Thymus (tissue), 14 donors: Measurements from ENCODE around the gene SERTM1. TPM values are rescaled to one million over a fixed set of nuclear protein-coding genes. Genes with fewer than 3 reads are reported as not detected.

Experiments used
- DNase-seq, 9 donors: peaks; one replicate each; pipeline ENCODE4 v3.0.0-alpha.2; 2013; ENCODE audit warnings: low spot score in 9 of 9, low read depth in 6 of 9, missing footprints in 1 of 9
- H3K27ac ChIP-seq, 2 donors: one replicate each; pipeline ENCODE4 v1.5.1; 2013; ENCODE audit warnings: control low read depth in 1 of 2, low read depth in 1 of 2, low read length in 1 of 2, mild to moderate bottlenecking in 1 of 2, moderate library complexity in 1 of 2
- H3K27me3 ChIP-seq, 2 donors: one replicate each; pipeline ENCODE4 v1.5.1; 2013; ENCODE audit warnings: low read length in 1 of 2; ENCODE audit not compliant: control insufficient read depth in 2 of 2, insufficient read depth in 1 of 2
- H3K36me3 ChIP-seq, 2 donors: one replicate each; pipeline ENCODE4 v1.5.1; 2013; ENCODE audit warnings: low read length in 1 of 2, mild to moderate bottlenecking in 1 of 2, moderate library complexity in 1 of 2; ENCODE audit not compliant: control insufficient read depth in 2 of 2, insufficient read depth in 2 of 2
- H3K4me1 ChIP-seq, 2 donors: one replicate each; pipeline ENCODE4 v1.5.1; 2013; ENCODE audit warnings: low read length in 2 of 2; ENCODE audit not compliant: control insufficient read depth in 2 of 2, insufficient read depth in 2 of 2
- H3K4me3 ChIP-seq, 2 donors: one replicate each; pipeline ENCODE4 v1.5.1; 2013; ENCODE audit warnings: low read length in 2 of 2, control low read depth in 1 of 2, mild to moderate bottlenecking in 1 of 2
- H3K9me3 ChIP-seq, 2 donors: one replicate each; pipeline ENCODE4 v1.5.1; 2013; ENCODE audit warnings: low read length in 1 of 2, mild to moderate bottlenecking in 1 of 2; ENCODE audit not compliant: control insufficient read depth in 2 of 2, insufficient read depth in 1 of 2
- WGBS: extraction: QIAGEN DNeasy Blood & Tissue Kit; methylation state at CpG from one replicate; pipeline ENCODE4 v1.1.7; 2013; 5-methylcytosine and 5-hydroxymethylcytosine counted together
- long read RNA-seq, 10 donors: transcript quantifications; one replicate each; lab custom pipeline, GENCODE V29; 2026
- polyA plus RNA-seq: library from polyadenylated mRNA; stranded (reverse); fragments of 200-250 nt; gene quantifications from one replicate; pipeline ENCODE4 v1.2.3, GENCODE V29; 2013
- total RNA-seq: library from RNA; stranded (reverse); fragments of 120-200 nt; gene quantifications from one replicate; pipeline ENCODE4 v1.2.4, GENCODE V29; 2013
- donor health status: healthy.

The SERTM1 gene
- total RNA-seq (0.09 TPM), polyA plus RNA-seq (0.07 TPM)
- long read RNA-seq, donor 1: 0 reads
- long read RNA-seq, donor 2: 0 reads
- long read RNA-seq, donor 3, partial matches to known transcripts: 0 of 1 reads
- long read RNA-seq, donor 3, other reads (novel, unspliced or antisense): 0 of 1 reads
- long read RNA-seq, donor 4: 0 reads
- long read RNA-seq, donor 5, partial matches to known transcripts: 0 of 1 reads
- long read RNA-seq, donor 5, other reads (novel, unspliced or antisense): 0 of 1 reads
- long read RNA-seq, donor 6: 0 reads
- long read RNA-seq, donor 7: 0 reads
- long read RNA-seq, donor 8: 0 reads
- long read RNA-seq, donor 9: 0 reads
- long read RNA-seq, donor 10: 0 reads

- peaks cover 18 to 37% of the 10 kb centered on the region in 2 donors for H3K27me3 ChIP-seq
Measured at GRCh38 chr13:36673838-36674326, at the start of gene SERTM1. Gene SERTM1, plus strand, starts transcription at chr13:36674020. Its CDS starts 21,059 bp downstream, at chr13:36695079.

GRCh38 chr13:36628377-36629056 lies 45.3 kb upstream of the SERTM1 start:
- Histone ChIP-seq H3K27ac (no peak overlapping the region), H3K27me3 (no peaks in the 10 kb centered on the region), H3K36me3 (no peaks in the 10 kb centered on the region), H3K4me1 (no peaks in the 10 kb centered on the region), H3K9me3 (no peaks in the 10 kb centered on the region), H3K4me3 (no peak overlapping the region)
- no peak for DNase-seq
- 95% methylated on average over 5 of the region's 5 CpGs for WGBS

More at GRCh38 chr13:36673838-36674326, at the start of gene SERTM1:
- 2% methylated on average over 56 of the region's 56 CpGs for WGBS
- peaks cover 0 to 2% of the 10 kb centered on the region in 2 donors for H3K9me3 ChIP-seq
- no peak within 1 kb of the TSS for H3K27ac ChIP-seq
- peak in 1 of 9 donors; percentile 1 for DNase-seq
- H3K4me3 ChIP-seq: no peak within 1 kb of the TSS
- H3K4me1 ChIP-seq: no peaks in the 10 kb centered on the region
- H3K36me3 ChIP-seq: no peaks in the 10 kb centered on the region

- Histone ChIP-seq H3K9me3 (no peaks in the 10 kb centered on the region), H3K4me1 (no peaks in the 10 kb centered on the region), H3K4me3 (no peak overlapping the region), H3K36me3 (no peaks in the 10 kb centered on the region), H3K27ac (no peak overlapping the region), H3K27me3 (no peaks in the 10 kb centered on the region)
- DNase-seq: no peak
- 89% methylated on average over 2 of the region's 2 CpGs for WGBS
Measured at GRCh38 chr13:36629057-36629385, 44.8 kb upstream of the SERTM1 start.

- Histone ChIP-seq H3K9me3 (no peaks in the 10 kb centered on the region), H3K36me3 (no peaks in the 10 kb centered on the region), H3K27ac (no peak overlapping the region), H3K27me3 (no peaks in the 10 kb centered on the region), H3K4me1 (no peaks in the 10 kb centered on the region), H3K4me3 (no peak overlapping the region)
- no peak for DNase-seq
- WGBS: 98% methylated on average over 2 of the region's 2 CpGs
Measured at GRCh38 chr13:36630181-36630803, 43.5 kb upstream of the SERTM1 start.

GRCh38 chr13:36639610-36640009 lies 34.2 kb upstream of the SERTM1 start:
- no peak overlapping the region for H3K27ac ChIP-seq

GRCh38 chr13:36650611-36651010 lies 23.2 kb upstream of the SERTM1 start:
- DNase-seq: no peak
- no peaks in the 10 kb centered on the region for H3K4me1 ChIP-seq
- H3K4me3 ChIP-seq: no peak overlapping the region
- no peaks in the 10 kb centered on the region for H3K36me3 ChIP-seq
- H3K9me3 ChIP-seq: no peaks in the 10 kb centered on the region
- no peak overlapping the region for H3K27ac ChIP-seq
- WGBS: 97% methylated on average over 1 of the region's 1 CpG
- H3K27me3 ChIP-seq: no peaks in the 10 kb centered on the region

More at GRCh38 chr13:36639610-36640009, 34.2 kb upstream of the SERTM1 start:
- H3K27me3 ChIP-seq: no peaks in the 10 kb centered on the region
- DNase-seq: no peak
- H3K36me3 ChIP-seq: no peaks in the 10 kb centered on the region
- no peaks in the 10 kb centered on the region for H3K9me3 ChIP-seq
- WGBS: 80% methylated on average over 1 of the region's 1 CpG
- H3K4me3 ChIP-seq: no peak overlapping the region
- H3K4me1 ChIP-seq: no peaks in the 10 kb centered on the region

GRCh38 chr13:36665630-36666029 lies 8.2 kb upstream of the SERTM1 start:
- Histone ChIP-seq H3K27ac (no peak overlapping the region), H3K27me3 (no peaks in the 10 kb centered on the region), H3K4me1 (no peaks in the 10 kb centered on the region), H3K4me3 (no peak overlapping the region), H3K36me3 (no peaks in the 10 kb centered on the region), H3K9me3 (no peaks in the 10 kb centered on the region)
- WGBS: 95% methylated on average over 3 of the region's 3 CpGs
- DNase-seq: no peak

GRCh38 chr13:36666477-36667229 lies 7.2 kb upstream of the SERTM1 start:
- Histone ChIP-seq H3K4me1 (no peaks in the 10 kb centered on the region), H3K36me3 (no peaks in the 10 kb centered on the region), H3K27ac (no peak overlapping the region), H3K4me3 (no peak overlapping the region), H3K27me3 (no peaks in the 10 kb centered on the region), H3K9me3 (no peaks in the 10 kb centered on the region)
- DNase-seq: no peak
- 65% methylated on average over 9 of the region's 9 CpGs for WGBS
